Right ventricle myocardium inferior (tissue), 1 donor: ENCODE results near the gene OAS3. TPM values are rescaled to one million over a fixed set of nuclear protein-coding genes. Genes with fewer than 3 reads are reported as not detected.
"Not testable (repeated sequence)": the region's sequence is repeated elsewhere in the genome, so short reads cannot be mapped to it uniquely, and the experiment has no call there.

Experiments
- ATAC-seq: fragments of 200-7000 bp; cut with Tn5 transposase; one replicate; pipeline ENCODE4 v1.9.1; 2020; ENCODE audit warnings: mild to moderate bottlenecking, moderate library complexity
- DNase-seq: peaks from one replicate; pipeline ENCODE4 v3.0.0; 2021; ENCODE audit errors: missing footprints
- intact Hi-C: fragments of 100-400 bp; cut with DNase I; formaldehyde crosslinking; loops from one replicate; pipeline ENCODE4 v1.11.0; 2022
- total RNA-seq: library from RNA; stranded (reverse); fragmentation: NEBNext Ultra II Directional; extraction: Animal tissue kit (Norgen Biotek cat#: 25700); gene quantifications from one replicate; pipeline ENCODE4 v1.2.1, GENCODE V29; 2021
- donor health status: DM: no; HTN: yes; CAD: no; lungs with severe emphysema.

OAS3 gene
- total RNA-seq, 1 donor from 2014 or later, result 5.7 TPM

GRCh38 chr12:112946236-112947000, 8.1 kb downstream of the OAS3 start:
- no peak for DNase-seq
- no peak for ATAC-seq
- intact Hi-C loops, result no loop called here

DNA sequence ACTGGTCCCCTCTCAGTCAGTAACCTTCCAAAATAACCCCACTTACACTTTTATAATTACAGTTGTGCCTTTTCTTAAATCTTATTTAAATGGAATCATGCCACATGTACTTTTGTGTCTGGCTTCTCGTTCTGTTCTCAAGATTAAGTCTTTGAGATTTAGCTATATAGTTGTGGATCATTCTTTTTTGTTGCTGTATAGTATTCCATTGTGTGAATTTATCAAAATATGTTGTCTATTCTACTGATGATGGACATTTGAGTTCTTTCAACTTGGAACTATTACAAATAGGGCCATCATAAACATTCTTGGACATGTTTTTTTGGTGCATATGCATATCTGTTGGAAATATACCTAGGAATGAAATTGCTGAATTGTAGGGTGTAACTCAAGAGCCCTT, 9.0 kb downstream of the OAS3 start:
- intact Hi-C loops, result no loop called here
- no peak for ATAC-seq
- no peak for DNase-seq

- ATAC-seq (no peak), DNase-seq (no peak)
- intact Hi-C loops, result no loop called here
Measured at GRCh38 chr12:112947761-112948160, 9.5 kb downstream of the OAS3 start.

- no peak for DNase-seq
- no peak for ATAC-seq
- intact Hi-C loops, result no loop called here
Measured at GRCh38 chr12:112948806-112949205, 10.5 kb downstream of the OAS3 start.

GRCh38 chr12:112950701-112951100, 12.4 kb downstream of the OAS3 start:
- DNase-seq, result no peak
- intact Hi-C loops, result no loop called here
- no peak for ATAC-seq

DNA sequence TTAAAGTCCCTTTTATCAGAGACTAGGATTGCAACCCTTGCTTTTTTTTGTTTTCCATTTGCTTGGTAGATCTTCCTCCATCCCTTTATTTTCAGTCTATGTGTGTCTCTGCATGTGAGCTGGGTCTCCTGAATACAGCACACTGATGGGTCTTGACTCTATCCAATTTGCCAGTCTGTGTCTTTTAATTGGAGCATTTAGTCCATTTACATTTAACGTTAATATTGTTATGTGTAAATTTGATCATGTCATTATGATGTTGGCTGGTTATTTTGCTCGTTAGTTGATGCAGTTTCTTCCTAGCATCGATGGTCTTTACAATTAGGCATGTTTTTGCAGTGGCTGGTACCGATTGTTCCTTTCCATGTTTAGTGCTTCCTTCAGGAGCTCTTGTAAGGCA, 18.9 kb downstream of the OAS3 start:
- intact Hi-C loops, ATAC-seq, DNase-seq: not testable (repeated sequence)

GRCh38 chr12:112961074-112961473, 22.8 kb downstream of the OAS3 start:
- no peak for ATAC-seq

DNA sequence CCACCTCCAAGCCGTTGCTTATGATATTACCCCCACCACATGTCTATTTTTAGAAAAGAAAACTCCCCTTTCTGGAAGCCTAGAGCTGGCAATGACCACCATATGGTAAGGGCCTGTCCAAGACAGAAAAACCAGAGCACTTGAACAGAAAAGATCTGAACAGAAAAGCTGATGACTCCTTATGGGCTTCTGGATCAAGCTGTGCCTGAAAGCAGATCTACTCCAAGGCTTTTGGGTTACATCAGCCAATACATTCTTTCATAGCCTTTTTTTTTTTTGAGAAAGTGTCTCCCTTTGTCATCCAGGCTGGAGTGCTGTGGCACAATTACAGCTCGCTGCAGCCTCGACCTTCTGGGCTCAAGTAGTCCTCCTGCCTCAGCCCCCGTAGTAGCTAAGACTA, 23.3 kb downstream of the OAS3 start:
- intact Hi-C loops, result no loop called here
- no peak for DNase-seq
- no peak for ATAC-seq

More at GRCh38 chr12:112961074-112961473, 22.8 kb downstream of the OAS3 start:
- intact Hi-C loops, result no loop called here
- DNase-seq, result no peak

DNA sequence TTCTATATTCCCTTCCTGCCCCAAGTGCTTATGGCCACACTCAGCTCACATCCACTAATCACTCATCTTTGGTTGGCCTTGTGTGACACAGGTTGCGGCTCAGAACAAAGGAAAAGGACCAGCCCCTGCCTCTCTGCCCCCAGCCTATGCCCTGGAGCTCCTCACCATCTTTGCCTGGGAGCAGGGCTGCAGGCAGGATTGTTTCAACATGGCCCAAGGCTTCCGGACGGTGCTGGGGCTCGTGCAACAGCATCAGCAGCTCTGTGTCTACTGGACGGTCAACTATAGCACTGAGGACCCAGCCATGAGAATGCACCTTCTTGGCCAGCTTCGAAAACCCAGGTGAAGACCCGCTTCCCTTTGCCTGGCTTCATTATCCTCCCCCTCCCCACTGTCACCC, 24.3 kb downstream of the OAS3 start:
- DNase-seq (no peak), ATAC-seq (no peak)
- intact Hi-C loops, result no loop called here

GRCh38 chr12:112963227-112963861, 25.1 kb downstream of the OAS3 start:
- intact Hi-C loops, result no loop called here
- ATAC-seq (no peak), DNase-seq (no peak)

- intact Hi-C loops, result no loop called here
- DNase-seq (no peak), ATAC-seq (no peak)
Measured at GRCh38 chr12:112964067-112964670, 25.9 kb downstream of the OAS3 start.

- intact Hi-C loops, result no loop called here
- no peak for ATAC-seq
- no peak for DNase-seq
Measured at GRCh38 chr12:112964915-112965314, 26.6 kb downstream of the OAS3 start.

DNA sequence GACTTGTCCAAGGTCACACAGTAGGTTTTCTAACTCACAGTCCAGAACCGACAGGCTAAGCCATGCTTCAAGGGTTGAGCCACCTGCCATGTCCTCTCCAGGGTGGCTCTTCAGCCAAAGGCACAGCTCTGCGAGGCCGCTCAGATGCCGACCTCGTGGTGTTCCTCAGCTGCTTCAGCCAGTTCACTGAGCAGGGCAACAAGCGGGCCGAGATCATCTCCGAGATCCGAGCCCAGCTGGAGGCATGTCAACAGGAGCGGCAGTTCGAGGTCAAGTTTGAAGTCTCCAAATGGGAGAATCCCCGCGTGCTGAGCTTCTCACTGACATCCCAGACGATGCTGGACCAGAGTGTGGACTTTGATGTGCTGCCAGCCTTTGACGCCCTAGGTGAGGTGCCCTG, 27.4 kb downstream of the OAS3 start:
- intact Hi-C loops, result no loop called here
- no peak for DNase-seq
- no peak for ATAC-seq

DNA sequence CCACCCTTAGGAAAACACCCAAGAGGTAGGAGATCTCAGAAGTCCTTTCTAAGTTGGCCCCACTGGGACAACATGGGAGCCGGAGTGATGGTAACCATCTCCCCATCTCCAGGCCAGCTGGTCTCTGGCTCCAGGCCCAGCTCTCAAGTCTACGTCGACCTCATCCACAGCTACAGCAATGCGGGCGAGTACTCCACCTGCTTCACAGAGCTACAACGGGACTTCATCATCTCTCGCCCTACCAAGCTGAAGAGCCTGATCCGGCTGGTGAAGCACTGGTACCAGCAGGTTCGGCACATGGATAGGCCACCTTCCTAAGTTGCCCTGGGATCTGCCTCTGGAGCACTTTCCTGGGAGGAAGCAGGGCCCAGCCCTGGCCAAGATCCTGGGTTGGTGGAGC, 29.0 kb downstream of the OAS3 start:
- no peak for ATAC-seq
- DNase-seq, result no peak
- intact Hi-C loops, result no loop called here

DNA sequence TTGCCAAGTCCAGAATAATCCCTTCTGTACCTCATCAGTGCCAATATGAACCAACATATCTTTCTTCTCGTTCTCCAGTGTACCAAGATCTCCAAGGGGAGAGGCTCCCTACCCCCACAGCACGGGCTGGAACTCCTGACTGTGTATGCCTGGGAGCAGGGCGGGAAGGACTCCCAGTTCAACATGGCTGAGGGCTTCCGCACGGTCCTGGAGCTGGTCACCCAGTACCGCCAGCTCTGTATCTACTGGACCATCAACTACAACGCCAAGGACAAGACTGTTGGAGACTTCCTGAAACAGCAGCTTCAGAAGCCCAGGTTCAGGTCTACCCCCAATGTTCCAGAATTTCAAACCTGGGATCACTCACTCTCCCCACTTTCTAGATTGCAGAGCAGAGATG, 29.6 kb downstream of the OAS3 start:
- DNase-seq (no peak), ATAC-seq (no peak)
- intact Hi-C loops, result no loop called here

DNA sequence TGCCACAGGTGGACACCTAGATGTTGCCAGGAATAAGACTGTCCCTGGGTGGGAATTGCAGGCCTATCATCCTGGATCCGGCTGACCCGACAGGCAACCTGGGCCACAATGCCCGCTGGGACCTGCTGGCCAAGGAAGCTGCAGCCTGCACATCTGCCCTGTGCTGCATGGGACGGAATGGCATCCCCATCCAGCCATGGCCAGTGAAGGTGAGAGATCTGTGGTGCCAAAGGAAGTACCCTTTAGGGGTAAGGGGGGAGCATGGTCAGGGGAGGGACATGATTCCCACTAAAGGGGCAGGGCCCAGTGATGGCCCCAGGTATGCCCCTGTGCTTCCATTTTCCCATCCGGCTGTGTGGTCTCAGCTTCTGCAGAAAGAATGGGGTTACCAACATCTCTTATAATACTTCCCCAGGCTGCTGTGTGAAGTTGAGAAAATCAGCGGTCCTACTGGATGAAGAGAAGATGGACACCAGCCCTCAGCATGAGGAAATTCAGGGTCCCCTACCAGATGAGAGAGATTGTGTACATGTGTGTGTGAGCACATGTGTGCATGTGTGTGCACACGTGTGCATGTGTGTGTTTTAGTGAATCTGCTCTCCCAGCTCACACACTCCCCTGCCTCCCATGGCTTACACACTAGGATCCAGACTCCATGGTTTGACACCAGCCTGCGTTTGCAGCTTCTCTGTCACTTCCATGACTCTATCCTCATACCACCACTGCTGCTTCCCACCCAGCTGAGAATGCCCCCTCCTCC, 31.5 kb downstream of the OAS3 start:
- intact Hi-C loops, result no loop called here
- DNase-seq (no peak), ATAC-seq (no peak)

GRCh38 chr12:112970391-112970790, 32.1 kb downstream of the OAS3 start:
- no peak for ATAC-seq
- intact Hi-C loops, result no loop called here

DNA sequence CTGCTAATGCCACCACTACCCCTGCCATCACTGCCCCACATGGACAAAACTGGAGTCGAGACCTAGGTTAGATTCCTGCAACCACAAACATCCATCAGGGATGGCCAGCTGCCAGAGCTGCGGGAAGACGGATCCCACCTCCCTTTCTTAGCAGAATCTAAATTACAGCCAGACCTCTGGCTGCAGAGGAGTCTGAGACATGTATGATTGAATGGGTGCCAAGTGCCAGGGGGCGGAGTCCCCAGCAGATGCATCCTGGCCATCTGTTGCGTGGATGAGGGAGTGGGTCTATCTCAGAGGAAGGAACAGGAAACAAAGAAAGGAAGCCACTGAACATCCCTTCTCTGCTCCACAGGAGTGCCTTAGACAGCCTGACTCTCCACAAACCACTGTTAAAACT, 33.0 kb downstream of the OAS3 start:
- no peak for ATAC-seq
- intact Hi-C loops, result no loop called here
- no peak for DNase-seq

More at GRCh38 chr12:112970391-112970790, 32.1 kb downstream of the OAS3 start:
- DNase-seq, result no peak

DNA sequence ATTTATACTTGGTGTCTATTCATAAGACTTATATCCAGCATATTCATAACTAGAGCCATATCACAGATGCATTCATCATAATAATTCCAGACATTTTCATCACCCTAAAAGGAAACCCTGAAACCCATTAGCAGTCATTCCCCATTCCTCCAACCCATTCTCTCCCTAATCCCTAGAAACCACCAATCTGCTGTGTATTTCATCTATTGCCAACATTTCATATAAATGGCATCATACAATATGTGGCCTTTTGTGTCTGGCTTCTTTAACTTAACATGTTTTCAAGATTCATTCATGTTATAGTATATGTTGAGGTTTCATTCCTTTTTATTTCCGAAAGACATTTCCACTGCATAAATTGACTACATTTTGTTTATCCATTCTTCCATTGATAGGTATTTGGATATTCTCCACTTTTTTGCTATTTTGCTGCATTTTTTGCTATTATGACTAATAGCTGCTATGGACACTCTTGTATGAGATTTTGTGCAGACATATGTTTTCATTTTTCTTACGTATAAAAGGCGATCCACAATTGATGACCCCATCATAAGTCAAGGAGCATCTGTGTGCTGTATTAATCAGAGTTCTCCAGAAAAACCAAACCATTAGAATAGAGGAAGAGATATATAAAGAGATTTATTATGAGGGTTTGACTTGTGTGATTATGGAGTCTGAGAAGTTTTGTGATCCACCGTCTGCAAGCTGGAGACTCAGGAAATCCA, 34.9 kb downstream of the OAS3 start:
- DNase-seq (no peak), ATAC-seq (no peak)
- intact Hi-C loops, result no loop called here
